HG03139 (cell line): Measurements from ENCODE around the gene CATSPERZ.

ENCODE experiments used
- ATAC-seq: cut with Tn5 transposase; IDR thresholded peaks from one replicate; pipeline ENCODE4 v1.9.1; 2021; ENCODE audit not compliant: unreplicated experiment

CATSPERZ gene

DNA sequence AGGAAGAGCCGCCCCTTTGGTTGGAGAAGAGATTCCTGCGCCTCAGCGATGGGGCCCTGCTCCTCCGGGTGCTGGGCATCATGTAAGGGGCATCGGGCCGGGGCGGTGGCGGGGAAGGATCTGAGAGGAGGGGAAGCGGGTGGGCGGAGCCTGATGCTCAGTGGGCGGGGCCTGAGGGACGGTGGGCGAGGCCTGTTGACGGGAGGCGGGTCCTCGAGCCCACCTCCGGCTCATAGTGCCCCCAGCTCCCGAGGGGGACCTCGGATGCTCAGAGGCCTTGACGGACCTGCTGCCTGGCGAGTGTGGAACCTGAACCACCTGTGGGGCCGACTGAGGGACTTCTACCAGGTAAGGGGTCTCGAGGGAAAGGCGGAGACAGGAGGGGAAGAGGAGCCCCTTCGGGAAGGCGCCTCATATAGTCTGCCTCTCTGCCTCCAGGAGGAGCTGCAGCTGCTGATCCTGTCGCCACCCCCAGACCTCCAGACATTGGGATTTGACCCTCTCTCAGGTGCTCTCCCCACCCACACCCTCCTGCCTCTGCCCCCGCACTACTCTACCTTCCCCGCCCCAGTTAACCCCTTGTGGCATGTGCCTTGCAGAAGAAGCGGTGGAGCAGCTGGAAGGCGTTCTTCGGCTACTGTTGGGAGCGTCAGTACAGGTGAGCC lies 40.6 kb downstream of the CATSPERZ start:
- peak; percentile 31 for ATAC-seq

DNA sequence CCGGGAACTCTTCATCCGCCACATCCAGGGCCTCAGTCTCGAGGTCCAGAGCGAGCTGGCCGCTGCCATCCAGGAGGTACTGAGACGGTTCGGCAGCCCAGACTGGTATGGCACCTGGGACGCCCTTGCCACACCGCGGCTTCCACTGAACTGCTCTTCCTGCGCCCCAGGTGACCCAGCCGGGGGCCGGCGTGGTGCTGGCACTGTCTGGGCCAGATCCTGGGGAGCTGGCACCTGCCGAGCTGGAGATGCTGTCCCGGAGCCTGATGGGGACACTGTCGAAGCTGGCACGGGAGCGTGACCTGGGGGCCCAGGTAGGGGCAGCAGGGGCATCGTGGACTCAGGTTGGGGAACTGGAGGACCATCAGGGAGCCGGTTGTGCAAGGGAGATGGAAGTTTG lies 41.3 kb downstream of the CATSPERZ start:
- no peak for ATAC-seq

DNA sequence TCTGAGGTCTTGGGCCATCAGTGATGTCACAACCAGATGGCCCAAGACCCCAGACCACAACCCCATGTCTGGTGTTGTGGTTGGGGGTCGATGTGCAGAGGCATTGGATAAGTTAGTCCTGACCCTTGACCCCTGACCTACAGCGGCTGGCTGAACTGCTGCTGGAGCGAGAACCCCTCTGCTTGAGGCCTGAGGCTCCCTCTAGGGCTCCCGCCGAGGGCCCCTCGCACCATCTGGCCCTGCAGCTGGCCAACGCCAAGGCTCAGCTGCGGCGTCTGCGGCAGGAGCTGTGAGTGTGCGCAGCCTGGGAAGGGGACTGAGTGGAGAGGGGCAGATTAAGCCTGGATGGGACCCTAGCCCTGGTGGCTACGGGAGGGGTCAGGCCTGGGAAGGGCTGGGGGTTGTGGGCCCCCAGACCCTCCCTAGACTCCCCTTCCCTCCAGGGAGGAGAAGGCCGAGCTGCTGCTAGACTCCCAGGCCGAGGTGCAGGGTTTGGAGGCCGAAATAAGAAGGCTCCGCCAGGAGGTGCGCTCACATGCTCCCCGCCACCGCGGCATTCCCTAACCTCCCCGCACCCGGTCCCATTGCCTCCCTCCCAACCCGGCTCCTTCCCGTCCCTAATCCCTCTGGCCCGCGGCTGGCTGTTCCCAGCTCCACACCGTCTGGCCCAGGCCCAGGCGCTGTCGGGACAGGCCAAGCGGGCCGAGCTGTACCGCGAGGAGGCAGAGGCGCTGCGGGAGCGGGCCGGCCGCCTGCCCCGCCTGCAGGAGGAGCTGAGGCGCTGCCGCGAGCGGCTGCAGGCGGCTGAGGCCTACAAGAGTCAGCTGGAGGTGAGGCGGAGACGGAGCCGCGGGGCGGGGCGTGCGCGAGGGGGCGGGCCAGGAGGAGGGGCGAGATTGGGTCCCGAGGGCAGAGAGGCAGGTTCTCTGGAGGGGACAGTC lies 42.0 kb downstream of the CATSPERZ start:
- no peak for ATAC-seq

DNA sequence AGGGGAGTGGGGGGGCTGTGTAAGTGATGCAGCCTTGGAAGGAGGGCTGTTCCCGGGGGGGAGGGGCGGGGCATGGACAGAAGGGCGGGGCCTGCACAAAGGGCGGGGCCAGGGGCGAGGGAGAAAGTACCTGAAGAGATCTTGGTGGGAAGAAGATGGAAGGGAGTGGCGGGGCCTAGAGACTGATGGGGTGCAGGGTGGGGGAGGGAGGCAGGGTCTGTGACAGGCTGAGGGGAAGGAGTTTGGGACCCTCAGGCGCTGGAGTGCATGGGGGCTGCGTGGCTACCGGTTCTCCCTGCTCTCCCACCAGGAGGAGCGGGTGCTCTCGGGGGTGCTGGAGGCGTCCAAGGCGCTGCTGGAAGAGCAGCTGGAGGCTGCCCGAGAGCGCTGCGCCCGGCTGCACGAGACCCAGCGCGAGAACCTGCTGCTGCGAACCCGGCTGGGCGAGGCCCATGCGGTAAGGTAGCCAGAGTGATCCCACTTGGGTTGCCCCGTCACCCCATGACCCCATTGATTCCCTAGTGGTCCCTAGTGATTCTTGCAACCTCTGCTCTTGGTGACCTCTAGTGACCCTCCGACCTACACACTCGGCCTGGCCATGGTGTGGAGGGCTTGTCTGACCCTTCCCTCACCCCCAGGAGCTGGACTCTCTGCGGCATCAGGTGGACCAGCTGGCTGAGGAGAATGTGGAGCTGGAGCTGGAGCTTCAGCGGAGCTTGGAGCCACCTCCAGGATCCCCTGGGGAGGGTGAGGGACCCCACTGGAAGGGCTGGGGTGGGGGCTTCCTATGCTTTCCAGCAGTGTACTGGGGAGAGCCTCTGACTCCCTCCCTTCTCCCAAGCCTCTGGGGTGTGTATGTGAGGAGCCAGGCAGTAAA lies 42.9 kb downstream of the CATSPERZ start:
- no peak for ATAC-seq

DNA sequence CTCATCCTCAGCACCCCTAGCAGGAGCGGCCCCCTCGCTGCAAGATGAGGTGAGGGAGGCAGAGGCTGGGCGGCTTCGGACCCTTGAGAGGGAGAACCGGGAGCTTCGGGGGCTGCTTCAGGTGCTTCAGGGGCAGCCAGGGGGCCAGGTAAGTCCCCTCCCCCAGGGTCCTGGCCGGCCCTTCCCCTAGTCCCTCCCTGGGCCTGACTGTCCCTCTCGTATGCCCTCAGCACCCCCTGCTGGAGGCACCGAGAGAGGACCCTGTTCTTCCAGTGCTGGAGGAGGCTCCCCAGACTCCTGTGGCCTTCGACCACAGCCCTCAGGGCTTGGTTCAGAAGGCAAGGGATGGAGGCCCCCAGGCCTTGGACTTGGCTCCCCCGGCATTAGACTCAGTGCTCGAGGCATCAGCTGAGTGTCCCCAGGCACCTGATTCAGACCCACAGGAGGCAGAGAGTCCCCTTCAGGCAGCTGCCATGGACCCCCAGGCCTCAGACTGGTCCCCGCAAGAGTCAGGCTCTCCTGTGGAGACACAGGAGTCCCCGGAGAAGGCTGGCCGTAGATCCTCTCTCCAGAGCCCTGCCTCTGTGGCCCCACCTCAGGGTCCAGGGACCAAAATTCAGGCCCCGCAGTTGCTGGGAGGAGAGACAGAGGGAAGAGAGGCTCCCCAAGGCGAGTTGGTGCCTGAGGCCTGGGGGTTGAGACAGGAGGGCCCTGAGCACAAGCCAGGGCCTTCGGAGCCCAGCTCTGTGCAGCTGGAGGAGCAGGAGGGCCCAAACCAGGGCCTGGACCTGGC lies 43.8 kb downstream of the CATSPERZ start:
- no peak for ATAC-seq

DNA sequence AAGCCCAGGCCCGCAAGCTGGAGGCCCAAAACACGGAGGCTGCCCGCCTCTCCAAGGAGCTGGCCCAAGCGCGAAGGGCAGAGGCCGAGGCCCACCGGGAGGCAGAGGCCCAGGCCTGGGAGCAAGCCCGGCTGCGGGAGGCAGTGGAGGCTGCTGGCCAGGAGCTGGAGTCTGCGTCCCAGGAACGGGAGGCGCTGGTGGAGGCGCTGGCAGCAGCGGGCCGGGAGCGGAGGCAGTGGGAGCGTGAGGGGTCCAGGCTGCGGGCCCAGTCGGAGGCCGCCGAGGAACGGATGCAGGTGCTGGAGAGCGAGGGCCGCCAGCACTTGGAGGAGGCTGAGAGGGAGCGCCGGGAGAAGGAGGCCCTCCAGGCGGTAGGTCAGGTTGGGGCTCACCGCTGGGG lies 44.6 kb downstream of the CATSPERZ start:
- ATAC-seq: no peak

DNA sequence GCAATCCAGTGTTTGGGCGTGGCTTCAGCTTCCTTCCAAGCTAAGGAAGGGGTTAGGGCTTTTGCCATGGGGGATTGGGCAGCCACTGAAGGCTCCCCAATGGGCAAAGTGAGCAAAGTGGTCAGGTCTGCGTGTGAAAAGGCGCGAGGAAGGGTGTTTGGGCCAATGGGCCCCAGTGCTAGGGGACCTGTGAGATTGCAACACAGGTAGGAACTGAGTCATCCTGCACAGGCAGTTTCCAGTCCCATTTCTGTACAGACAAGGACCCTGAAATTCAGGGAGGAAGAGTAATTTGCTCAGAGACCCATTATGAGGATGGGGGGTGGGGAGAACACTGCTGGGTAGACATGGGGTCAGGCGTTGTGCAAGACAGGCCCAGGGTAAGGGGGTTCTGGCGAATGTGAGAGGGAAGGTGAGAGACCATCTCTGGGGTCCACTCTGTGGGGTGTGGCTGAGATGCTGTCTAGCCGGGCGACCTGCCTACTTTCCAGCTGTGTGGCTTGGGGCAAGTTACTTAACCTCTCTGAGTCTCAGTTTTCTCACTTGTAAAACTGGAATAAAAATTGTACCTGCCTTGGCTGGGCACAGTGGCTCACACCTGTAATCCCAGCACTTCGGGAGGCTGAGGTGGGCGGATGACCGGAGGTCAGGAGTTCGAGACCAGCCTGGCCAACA lies 47.2 kb downstream of the CATSPERZ start:
- ATAC-seq: no peak

DNA sequence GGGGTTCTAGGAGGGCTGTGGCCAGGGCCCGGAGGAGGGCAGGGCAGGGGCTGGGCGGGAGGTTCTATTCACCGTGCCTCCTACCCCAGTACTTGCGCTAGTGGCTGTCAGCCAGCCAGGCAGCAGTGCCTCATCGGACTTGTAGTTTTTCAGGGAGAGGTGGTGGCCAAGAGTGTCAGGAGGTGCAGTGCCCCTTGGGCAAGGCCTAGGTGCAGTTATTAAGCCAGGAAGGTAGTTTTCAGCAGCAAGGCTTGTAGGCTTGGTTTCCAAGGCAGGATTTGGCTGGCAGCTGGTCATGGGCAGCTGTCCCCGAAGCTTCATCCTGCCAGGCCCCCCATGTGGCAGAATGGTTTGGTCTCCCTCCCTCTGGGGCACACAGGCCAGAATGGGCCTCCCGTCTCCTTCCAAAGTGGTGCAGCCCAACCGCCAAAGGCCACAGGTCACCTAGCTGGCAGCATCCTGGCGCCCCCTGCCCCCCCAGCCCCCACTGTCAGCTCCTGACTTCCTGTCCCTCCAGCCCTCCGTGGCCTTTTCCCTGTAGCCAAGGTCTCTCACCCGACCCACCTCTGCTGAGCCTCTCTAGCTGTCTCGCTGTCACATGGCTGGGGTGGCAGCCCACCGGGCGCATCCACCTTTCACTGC lies 48.3 kb downstream of the CATSPERZ start:
- no peak for ATAC-seq

DNA sequence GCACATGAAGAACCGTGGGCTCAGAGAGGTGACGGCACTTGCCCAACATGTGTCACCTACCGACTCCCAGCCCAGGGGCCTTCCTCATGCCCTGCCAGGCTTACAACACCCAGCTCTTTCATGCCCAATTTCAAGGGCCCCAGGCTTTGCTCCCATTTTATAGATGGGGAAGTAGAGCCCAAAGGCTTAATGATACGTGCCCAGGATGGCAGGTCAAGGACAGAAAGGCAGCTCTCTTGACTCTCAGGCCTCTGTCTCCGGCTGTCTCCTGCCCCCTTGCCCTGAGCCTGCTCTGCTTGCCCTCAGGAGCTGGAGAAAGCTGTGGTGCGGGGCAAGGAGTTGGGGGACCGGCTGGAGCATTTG lies 48.8 kb downstream of the CATSPERZ start:
- no peak for ATAC-seq

DNA sequence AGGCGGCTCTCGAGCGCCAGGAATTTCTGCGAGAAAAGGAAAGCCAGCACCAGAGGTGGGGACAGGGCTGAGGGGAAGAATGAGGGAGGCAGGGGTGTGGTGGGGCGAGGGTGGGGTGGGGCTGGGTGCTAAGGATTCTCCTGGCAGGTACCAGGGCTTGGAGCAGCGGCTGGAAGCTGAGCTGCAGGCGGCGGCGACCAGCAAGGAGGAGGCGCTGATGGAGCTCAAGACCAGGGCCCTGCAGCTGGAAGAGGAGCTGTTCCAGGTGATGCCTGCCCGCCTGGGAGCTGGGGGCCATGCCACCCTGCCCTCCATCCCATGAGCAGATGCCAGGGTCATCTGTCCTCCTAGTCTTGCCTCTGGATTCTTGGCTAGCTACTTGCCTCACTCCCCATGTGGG lies 49.2 kb downstream of the CATSPERZ start:
- no peak for ATAC-seq

DNA sequence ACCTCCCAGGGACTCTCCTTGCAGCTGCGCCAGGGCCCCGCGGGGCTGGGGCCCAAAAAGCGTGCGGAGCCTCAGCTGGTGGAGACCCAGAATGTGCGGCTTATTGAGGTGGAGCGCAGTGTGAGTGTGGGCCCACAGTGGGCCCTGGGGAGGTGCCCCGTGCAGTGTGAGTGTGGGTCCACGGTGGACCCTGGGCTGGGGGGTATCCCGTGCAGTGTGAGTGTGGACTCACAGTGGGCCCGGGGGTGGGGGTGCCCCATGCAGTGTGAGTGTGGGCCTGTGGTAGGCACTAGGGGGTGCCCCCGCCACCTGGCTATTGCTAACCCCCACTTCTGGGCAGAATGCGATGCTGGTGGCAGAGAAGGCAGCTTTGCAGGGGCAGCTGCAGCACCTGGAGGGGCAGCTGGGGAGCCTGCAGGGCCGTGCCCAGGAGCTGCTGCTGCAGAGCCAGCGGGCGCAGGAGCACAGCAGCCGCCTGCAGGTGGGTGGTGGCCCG lies 51.0 kb downstream of the CATSPERZ start:
- no peak for ATAC-seq

DNA sequence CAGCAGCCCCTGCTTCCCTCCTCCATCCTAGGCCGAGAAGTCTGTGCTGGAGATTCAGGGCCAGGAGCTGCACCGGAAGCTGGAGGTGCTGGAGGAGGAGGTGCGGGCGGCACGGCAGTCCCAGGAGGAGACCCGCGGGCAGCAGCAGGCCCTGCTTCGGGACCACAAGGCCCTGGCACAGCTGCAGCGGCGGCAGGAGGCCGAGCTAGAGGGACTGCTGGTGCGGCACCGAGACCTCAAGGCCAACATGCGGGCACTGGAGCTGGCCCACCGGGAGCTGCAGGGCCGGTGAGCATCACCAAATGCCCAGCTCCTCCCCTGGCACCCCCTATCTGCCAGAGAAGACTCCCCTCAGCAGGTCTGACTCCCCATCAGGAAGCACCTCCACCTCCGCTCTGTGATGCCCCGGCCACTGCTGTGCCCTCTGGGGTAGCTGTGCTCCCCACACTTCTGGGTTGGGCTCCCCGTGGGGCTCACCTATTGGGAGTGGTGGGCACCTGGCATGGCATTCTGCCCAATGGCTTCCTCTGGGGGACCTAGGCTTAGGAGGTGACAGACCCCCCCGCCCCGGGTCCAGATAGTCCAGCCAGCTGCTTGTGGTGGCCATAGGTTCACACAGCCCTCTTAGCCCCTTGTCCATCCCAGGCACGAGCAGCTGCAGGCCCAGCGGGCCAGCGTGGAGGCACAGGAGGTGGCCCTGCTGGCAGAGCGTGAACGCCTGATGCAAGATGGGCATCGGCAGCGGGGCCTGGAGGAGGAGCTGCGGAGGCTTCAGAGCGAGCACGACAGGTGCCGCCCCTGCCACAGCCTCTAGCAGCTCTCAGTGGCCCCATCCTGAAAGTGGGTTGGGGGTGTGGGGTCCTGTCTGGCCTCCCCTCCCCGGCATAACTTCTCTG lies 52.2 kb downstream of the CATSPERZ start:
- no peak for ATAC-seq

DNA sequence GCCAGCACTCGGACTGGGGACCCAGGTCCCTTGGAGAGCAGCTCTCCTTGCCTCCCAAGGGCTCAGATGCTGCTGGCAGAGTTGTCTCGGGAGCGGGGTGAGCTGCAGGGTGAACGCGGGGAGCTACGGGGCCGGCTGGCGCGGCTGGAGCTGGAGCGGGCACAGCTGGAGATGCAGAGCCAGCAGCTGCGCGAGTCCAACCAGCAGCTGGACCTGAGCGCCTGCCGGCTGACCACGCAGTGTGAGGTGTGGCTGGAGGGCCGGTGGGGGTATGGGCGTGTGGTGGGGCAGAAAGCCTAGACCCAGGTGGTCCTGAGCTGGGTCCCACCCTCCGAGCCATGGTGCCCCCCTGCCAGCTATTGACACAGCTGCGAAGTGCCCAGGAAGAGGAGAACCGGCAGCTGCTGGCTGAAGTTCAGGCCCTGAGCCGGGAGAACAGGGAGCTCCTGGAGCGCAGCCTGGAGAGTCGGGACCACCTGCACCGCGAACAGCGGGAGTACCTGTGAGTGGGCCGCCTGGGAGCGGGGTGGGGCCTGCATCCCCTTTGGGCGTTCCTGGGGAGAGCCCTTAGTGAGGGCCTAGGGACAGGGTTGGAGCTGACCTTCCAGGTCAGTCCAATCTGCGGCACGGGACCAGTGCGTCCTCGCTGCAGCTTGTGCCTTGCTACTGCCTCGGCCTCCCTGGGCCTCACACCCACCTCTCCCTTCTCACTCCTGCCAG lies 53.0 kb downstream of the CATSPERZ start:
- ATAC-seq: no peak

DNA sequence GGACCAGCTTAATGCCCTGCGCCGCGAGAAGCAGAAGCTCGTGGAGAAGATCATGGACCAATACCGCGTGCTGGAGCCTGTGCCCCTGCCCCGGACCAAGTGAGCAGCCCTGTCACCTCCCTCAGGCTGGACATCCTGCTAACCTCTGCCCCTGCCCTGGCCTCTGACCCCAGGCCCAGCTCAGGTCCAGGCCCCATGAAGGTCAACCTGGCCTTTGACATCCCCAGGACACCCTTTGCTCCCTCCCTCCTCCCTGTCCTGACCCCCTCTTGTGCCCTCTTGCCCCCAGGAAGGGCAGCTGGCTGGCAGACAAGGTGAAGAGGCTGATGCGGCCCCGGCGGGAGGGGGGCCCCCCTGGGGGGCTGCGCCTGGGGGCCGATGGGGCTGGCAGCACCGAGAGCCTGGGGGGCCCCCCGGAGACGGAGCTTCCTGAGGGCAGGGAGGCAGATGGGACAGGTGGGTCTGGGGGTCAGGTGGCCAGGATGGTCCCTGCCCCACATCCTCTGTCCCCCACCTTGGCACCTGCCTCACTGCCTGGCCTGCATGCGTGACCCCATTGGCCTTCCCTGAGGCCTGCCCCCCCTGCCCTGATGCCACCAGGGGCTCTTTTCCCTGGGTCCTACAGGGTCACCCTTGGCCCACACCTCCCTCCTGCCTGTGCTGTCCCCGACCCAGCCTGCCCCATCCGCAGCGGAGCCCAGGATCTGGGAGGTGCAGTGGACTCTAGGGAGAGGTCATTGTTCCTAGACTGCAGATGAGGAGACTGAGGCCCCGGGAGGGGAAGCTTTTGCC lies 53.8 kb downstream of the CATSPERZ start:
- ATAC-seq: no peak
